Measurements from ENCODE around the gene PODXL. TPM values are rescaled to one million over a fixed set of nuclear protein-coding genes. Genes with fewer than 3 reads are reported as not detected.

Gene PODXL
- total and polyA plus RNA-seq, 2 experiments from 2014 or later = 220 to 727 TPM

GRCh38 chr7:131489881-131490280, 66.5 kb downstream of the PODXL start:
- Histone ChIP-seq H3K4me3 (no peak overlapping the region), H3K36me3 (ENCODE audit: insufficient read depth) (no peaks in the 10 kb centered on the region), H3K9me2 (ENCODE audit: insufficient read depth) (no peaks in the 10 kb centered on the region), H2AFZ (no peak overlapping the region), H3K27ac (ENCODE audit: low read depth) (no peak overlapping the region), H3K4me1 (ENCODE audit: insufficient read depth) (no peaks in the 10 kb centered on the region), H3K4me2 (no peak overlapping the region), H4K20me1 (replicated peaks; ENCODE audit: insufficient read depth) (no peaks in the 10 kb centered on the region), H3K79me2 (replicated peaks; ENCODE audit: insufficient read depth) (no peaks in the 10 kb centered on the region), H3K27me3 (ENCODE audit: insufficient read depth) (no peaks in the 10 kb centered on the region), H3F3A (replicated peaks; ENCODE audit: low read depth) (peaks cover 3% of the 10 kb centered on the region; the same call in 1 of the 2 replicates)
- Mint-ChIP-seq H3K36me3 (ENCODE audit: low read depth) (no peaks in the 10 kb centered on the region), H3K27me3 (ENCODE audit: insufficient read depth, low read depth, poor library complexity) (peaks cover 1% of the 10 kb centered on the region), H3K27ac (no peak overlapping the region), H3K4me1 (peaks cover 8% of the 10 kb centered on the region; the same call in 1 of the 3 replicates), H3K4me3 (no peak overlapping the region), H3K9me3 (no peaks in the 10 kb centered on the region; the same call in 2 of the 3 replicates)
- no peak for DNase-seq (ENCODE audit: low spot score)
- TF ChIP-seq ZNF331 (CRISPR knock-in tag; IDR thresholded peaks at IDR 0.05; ENCODE audit: low read depth) (no peak), EZH2phosphoT487 (IDR thresholded peaks at IDR 0.05; ENCODE audit: unreplicated experiment) (no peak), ZNF462 (CRISPR knock-in tag; IDR thresholded peaks at IDR 0.05) (no peak), POLR2AphosphoS5 (IDR thresholded peaks at IDR 0.05; ENCODE audit: low read depth) (no peak), STAT1 (IDR thresholded peaks at IDR 0.05; ENCODE audit: unreplicated experiment) (no peak), NANOG (IDR thresholded peaks at IDR 0.05; ENCODE audit: borderline replicate concordance) (no peak), EZH2 (IDR thresholded peaks at IDR 0.05; ENCODE audit: low read depth, unreplicated experiment) (no peak), CREB1 (CRISPR knock-in tag; IDR thresholded peaks at IDR 0.05; ENCODE audit: low read depth) (no peak), JUNB (IDR thresholded peaks at IDR 0.05; ENCODE audit: unreplicated experiment) (no peak), ZNF114 (CRISPR knock-in tag; IDR thresholded peaks at IDR 0.05) (no peak), CTCF (conservative IDR thresholded peaks at IDR 0.05; ENCODE audit: low read depth in 2 of 2) (no peak), ETS1 (IDR thresholded peaks at IDR 0.05) (no peak), REST (IDR thresholded peaks at IDR 0.05; ENCODE audit: unreplicated experiment) (no peak)
- no peak for ATAC-seq
